Measurements from ENCODE around the gene SLC34A1. TPM values are rescaled to one million over a fixed set of nuclear protein-coding genes. Genes with fewer than 3 reads are reported as not detected.
"Not testable (repeated sequence)": the region's sequence is repeated elsewhere in the genome, so short reads cannot be mapped to it uniquely, and the experiment has no call there.

Gene SLC34A1
- total RNA-seq, 1 donor from 2014 or later: not detected

GRCh38 chr5:177336603-177337494 is 47.4 kb upstream of the SLC34A1 start:
- TF ChIP-seq, protein P1, sequence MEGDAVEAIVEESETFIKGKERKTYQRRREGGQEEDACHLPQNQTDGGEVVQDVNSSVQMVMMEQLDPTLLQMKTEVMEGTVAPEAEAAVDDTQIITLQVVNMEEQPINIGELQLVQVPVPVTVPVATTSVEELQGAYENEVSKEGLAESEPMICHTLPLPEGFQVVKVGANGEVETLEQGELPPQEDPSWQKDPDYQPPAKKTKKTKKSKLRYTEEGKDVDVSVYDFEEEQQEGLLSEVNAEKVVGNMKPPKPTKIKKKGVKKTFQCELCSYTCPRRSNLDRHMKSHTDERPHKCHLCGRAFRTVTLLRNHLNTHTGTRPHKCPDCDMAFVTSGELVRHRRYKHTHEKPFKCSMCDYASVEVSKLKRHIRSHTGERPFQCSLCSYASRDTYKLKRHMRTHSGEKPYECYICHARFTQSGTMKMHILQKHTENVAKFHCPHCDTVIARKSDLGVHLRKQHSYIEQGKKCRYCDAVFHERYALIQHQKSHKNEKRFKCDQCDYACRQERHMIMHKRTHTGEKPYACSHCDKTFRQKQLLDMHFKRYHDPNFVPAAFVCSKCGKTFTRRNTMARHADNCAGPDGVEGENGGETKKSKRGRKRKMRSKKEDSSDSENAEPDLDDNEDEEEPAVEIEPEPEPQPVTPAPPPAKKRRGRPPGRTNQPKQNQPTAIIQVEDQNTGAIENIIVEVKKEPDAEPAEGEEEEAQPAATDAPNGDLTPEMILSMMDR (IDR thresholded peaks at IDR 0.05; ENCODE audit: partially characterized antibody, unreplicated experiment): no peak
- peaks cover 5% of the 10 kb centered on the region for H3K36me3 Mint-ChIP-seq (ENCODE audit: unreplicated experiment)
- DNase-seq: no peak
- H3K9me3 Mint-ChIP-seq (ENCODE audit: unreplicated experiment): peaks cover 11% of the 10 kb centered on the region
- H3K4me3 Mint-ChIP-seq (ENCODE audit: unreplicated experiment): no peak overlapping the region
- peak overlapping the region; percentile 25 for H3K27ac Mint-ChIP-seq (ENCODE audit: unreplicated experiment)
- H3K4me1 Mint-ChIP-seq (ENCODE audit: low read depth, unreplicated experiment): peaks cover 12% of the 10 kb centered on the region
- peaks cover 4% of the 10 kb centered on the region for H3K27me3 Mint-ChIP-seq (ENCODE audit: unreplicated experiment)

DNA sequence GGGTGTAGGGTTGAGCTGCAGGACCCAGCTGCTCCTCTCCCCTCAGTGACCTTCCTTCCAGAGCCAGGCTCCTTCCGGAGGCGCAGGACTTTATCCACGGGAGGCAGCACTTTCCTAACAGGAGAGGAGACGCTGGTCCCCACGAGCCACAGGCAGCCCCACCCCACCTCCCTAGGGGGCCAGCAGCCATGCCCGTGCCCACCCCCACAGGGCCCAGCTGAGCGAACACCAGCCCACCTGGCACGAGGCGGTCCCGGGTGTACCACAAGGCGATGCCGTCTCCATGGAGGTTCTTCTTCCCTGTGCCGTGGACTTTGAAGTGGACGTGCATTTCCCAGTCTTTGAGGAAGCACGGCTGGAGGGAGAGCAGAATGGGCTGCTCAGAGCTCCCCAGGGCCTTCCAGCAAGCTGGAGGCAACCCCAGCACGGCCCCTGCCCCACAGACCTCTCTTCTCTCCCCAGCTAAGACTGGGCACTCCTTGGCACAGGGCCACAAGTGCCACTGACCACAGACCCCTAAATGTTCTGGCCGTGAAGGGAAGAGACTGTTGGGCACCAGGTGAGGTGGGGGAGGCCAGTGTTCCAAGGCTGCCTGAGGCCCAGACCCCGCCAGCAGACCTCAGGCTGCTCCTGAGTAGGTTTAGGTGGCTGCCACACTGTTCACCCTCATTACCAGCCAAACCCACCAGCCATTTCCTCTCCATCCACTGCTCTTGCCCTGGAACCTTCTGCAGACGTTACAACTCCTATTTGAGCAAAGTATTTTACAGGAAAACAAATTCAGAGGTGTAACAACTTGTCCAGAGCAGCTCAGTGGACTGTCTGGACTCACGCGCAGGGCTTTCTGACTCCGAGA is 45.8 kb upstream of the SLC34A1 start:
- H3K4me3 Mint-ChIP-seq (ENCODE audit: unreplicated experiment): no peak overlapping the region
- no peak for DNase-seq
- H3K36me3 Mint-ChIP-seq (ENCODE audit: unreplicated experiment): peaks cover 7% of the 10 kb centered on the region
- peaks cover 3% of the 10 kb centered on the region for H3K4me1 Mint-ChIP-seq (ENCODE audit: low read depth, unreplicated experiment)
- peaks cover 4% of the 10 kb centered on the region for H3K27me3 Mint-ChIP-seq (ENCODE audit: unreplicated experiment)
- no peak overlapping the region for H3K27ac Mint-ChIP-seq (ENCODE audit: unreplicated experiment)
- TF ChIP-seq, protein P1 (IDR thresholded peaks at IDR 0.05; ENCODE audit: partially characterized antibody, unreplicated experiment): no peak
- H3K9me3 Mint-ChIP-seq (ENCODE audit: unreplicated experiment): peaks cover 11% of the 10 kb centered on the region

DNA sequence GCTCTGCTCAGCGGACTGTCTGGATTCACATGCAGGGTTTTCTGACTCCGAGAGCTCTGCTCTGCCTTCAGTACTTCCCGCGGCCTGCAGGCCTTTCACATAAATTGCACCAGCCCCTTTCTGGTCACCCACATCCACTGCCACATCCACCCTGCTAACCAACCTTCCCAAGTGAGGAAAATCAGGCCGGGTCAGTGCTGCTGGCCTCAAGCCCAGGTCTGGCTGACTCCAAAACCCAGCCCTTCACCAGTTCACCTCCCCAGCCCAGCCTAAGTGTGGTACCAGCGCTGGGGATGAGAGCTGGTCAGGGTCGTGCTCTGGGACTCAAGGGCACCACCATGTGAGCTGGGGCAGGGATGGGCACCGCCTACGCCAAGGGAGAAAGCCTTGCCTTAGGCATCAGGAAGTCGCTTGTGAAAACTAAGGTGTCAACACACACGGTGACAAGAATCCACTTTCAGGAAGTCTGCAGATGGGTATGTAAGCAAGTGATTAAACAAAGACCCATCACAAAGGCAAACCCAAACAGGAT is 45.1 kb upstream of the SLC34A1 start:
- DNase-seq: no peak
- Mint-ChIP-seq H3K9me3 (ENCODE audit: unreplicated experiment) (peaks cover 12% of the 10 kb centered on the region), H3K27me3 (ENCODE audit: unreplicated experiment) (peaks cover 4% of the 10 kb centered on the region), H3K36me3 (ENCODE audit: unreplicated experiment) (peaks cover 10% of the 10 kb centered on the region), H3K4me1 (ENCODE audit: low read depth, unreplicated experiment) (peaks cover 3% of the 10 kb centered on the region), H3K27ac (ENCODE audit: unreplicated experiment) (no peak overlapping the region), H3K4me3 (ENCODE audit: unreplicated experiment) (no peak overlapping the region)
- TF ChIP-seq, protein P1 (IDR thresholded peaks at IDR 0.05; ENCODE audit: partially characterized antibody, unreplicated experiment): no peak

- H3K27me3 Mint-ChIP-seq (ENCODE audit: unreplicated experiment); H3K36me3 Mint-ChIP-seq (ENCODE audit: unreplicated experiment); H3K4me3 Mint-ChIP-seq (ENCODE audit: unreplicated experiment); DNase-seq; H3K9me3 Mint-ChIP-seq (ENCODE audit: unreplicated experiment); H3K27ac Mint-ChIP-seq (ENCODE audit: unreplicated experiment); H3K4me1 Mint-ChIP-seq (ENCODE audit: low read depth, unreplicated experiment): not testable (repeated sequence)
These were observed 41.2 kb upstream of the SLC34A1 start for GRCh38 chr5:177343000-177343399.

- H3K27ac Mint-ChIP-seq (ENCODE audit: unreplicated experiment): peak overlapping the region; percentile 14
- H3K27me3 Mint-ChIP-seq (ENCODE audit: unreplicated experiment): no peaks in the 10 kb centered on the region
- TF ChIP-seq, protein P1 (IDR thresholded peaks at IDR 0.05; ENCODE audit: partially characterized antibody, unreplicated experiment): no peak
- H3K36me3 Mint-ChIP-seq (ENCODE audit: unreplicated experiment): peaks cover 5% of the 10 kb centered on the region
- H3K4me3 Mint-ChIP-seq (ENCODE audit: unreplicated experiment): no peak overlapping the region
- H3K9me3 Mint-ChIP-seq (ENCODE audit: unreplicated experiment): peaks cover 5% of the 10 kb centered on the region
- H3K4me1 Mint-ChIP-seq (ENCODE audit: low read depth, unreplicated experiment): no peaks in the 10 kb centered on the region
- DNase-seq: no peak
These were observed 40.5 kb upstream of the SLC34A1 start for GRCh38 chr5:177343777-177344176.
